HG03439 (cell line): ENCODE results near the gene WDR64.
"Not testable (repeated sequence)": the region's sequence is repeated elsewhere in the genome, so short reads cannot be mapped to it uniquely, and the experiment has no call there.

Source experiments
- ATAC-seq: cut with Tn5 transposase; IDR thresholded peaks from one replicate; pipeline ENCODE4 v1.9.1; 2021; ENCODE audit warnings: mild to moderate bottlenecking, moderate library complexity; ENCODE audit not compliant: unreplicated experiment

The WDR64 gene

DNA sequence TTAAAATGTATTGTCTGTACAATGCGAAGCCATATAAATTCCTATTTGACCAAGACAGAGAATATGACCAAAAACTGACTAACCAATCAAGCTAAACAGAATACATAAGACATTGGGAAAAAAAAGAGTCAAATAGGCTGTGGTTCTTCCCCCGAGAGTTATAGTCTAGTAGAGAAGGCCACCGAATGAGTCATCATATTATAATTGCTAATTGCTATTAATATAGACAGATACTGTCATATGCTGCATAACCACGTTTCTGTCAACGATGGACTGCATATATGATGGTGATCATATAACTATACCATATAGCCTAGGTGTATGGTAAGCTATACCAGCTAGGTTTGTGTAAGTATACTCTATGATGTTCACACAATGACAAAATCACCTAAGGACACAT, 82.5 kb downstream of the WDR64 start:
- no peak for ATAC-seq

DNA sequence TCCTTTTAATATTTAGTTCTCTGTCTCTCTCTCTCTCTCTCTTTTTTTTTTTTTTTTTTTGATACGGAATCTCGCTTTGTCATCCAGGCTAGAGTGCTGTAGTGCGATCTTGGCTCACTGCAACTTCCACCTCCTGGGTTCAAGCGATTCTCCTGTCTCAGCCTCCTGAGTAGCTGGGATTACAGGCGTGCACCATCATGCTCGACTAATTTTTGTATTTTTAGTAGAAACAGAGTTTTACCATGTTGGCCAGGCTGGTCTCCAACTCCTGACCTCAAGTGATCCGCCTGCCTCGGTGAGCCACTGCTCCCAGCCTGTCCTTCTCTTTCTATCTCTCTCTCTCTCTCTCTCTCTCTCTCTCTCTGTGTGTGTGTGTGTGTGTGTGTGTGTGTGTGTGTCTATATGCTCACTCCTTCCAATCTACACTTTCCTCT, 83.4 kb downstream of the WDR64 start:
- ATAC-seq, result not testable (repeated sequence)

DNA sequence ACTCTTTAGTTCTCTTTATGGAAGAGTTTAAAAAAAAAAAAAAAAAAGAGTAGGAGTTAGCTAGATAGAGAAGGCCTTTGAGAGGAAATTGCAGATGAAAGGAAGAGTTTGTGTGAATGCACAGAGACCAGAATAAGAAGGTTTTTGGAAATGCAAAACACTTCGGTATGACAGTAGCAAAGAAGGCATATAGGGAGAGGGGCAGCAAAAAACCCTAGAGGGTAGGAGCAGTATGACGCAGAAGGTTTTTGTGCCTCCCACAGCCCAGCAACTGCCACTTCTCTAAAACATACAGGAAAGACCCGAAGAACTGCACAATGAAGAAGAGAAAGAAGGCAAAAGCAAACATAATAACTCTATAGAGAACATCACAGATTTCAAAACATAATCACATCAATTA, 84.3 kb downstream of the WDR64 start:
- ATAC-seq, result no peak

DNA sequence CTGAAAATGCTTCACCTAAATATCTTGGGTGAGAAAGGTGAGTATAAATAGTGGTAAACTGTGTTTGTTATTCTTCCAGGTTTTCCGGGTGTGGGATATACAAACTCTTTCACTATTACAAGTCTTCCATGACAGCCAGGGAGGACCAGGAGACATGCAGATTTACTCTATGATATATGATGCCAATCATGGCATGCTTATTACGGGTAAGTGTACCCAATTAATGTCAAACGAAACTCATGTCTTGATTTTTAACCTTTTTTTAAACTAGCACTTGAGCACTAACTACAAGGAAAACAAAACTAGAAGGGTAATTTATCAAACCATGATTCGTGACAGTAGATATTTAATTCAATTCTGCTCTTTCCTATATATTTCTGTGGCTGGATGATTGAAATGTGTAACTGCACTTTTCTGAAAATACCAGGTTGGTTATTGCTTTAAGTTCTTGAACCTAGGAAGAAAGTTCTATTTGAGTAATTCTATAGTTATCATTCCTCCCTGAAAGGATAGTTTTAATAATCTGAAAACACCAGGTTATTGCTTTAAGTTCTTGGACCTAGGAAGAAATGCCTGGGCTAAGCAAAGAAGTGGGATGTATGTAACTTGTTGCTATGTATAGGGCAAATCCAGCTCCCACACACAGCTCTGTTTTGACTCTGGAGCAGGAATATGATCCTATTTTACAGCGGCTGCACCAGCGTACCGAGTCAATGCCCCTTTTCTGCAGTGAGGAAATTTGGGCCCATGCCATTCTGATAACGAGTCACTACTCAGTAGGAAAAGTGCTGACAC, 86.4 kb downstream of the WDR64 start:
- no peak for ATAC-seq

DNA sequence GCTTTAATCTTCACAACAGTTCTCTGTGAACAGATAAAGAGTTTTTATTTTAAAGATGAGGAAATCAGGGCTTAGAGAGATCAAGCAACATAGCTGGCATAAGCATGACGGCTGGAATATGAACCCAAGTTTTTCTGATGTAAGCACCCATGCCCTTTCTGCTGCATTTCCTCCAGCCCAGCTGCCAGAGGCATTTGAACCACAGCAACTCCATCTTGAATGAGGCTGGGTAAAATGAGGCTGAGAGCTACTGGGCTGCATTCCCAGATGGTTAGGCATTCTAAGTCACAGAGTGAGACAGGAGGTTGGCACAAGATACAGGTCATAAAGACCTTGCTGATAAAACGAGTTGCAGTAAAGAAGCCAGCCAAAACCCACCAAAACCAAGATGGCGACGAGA, 90.0 kb downstream of the WDR64 start:
- no peak for ATAC-seq

DNA sequence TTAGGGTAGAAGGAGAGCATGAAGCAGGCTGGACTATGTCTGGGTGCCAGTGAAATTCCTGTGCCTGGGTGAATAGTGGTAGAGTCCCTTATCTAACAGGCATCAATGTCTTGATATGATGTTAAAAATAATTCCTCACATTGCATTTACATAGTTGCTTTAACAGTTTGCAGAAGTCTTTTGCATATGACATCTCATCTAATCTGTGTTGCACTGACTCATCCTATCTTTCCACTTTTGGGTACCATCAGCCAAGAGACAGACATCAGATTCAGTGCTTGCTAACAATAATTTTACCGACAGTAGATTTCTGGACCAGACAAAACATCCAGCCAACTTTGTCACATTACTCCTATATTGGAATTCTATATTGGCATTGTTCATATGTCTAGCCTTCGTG, 92.5 kb downstream of the WDR64 start:
- no peak for ATAC-seq

DNA sequence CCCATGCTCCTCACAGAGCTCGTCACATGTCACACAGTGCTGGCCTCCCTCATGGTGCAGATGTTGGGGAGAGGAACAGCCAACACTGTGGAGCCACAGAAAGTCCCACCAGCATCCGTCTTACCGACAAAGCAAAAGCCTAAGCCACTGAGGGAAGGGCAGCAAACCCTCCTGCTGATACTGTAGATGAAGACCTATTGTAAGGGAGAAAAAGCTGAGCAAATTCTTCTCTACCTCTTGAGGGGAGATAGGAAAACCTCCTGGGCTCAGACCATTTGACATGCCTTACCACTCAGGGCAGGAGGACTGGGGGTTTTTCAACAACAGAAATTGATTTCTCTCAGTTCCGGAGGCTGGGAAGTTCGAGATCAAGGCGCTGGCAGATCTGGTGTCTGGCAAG, 95.9 kb downstream of the WDR64 start:
- no peak for ATAC-seq

DNA sequence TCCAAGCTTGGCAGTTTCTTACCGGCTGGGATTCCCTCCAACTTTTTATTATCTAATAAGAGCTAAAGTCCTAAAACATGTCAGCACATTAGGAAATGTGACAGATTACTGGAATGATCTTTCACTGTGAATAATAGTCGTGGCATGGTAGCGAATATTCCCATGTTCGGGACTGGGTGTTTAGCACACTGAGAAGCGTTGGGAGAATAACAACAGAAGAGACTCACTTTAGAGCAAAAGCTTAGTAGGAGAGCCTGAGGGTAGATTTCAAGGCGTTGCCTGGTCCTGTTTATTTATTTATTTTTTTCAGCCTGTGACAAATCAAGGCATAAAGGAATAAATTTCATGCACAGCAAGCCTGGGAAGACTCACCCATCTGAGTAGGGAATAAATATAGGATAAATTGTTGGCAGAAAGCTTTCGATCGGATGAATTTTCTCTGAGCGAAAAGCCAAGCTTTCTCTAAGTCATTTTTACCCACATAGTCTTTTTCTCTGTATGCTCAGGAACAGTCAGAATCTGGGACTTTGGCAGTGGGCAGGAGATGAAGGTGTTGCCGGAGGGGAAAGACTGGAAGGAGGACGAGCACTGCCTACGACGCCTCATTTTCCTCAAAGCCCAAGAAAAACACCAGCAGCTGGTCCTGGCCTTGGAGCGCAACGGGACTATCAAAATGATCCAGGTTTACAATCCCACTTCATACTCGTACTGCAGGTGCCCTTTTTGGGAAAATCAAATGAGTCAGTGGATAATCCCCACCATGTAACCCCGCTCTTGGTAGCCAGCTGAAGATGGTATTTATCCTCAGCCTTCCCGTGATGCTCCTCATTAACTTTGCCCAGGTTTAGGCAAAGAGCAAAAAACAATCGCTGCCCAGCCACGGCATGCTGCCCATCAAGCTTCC, 97.2 kb downstream of the WDR64 start:
- ATAC-seq, result no peak

DNA sequence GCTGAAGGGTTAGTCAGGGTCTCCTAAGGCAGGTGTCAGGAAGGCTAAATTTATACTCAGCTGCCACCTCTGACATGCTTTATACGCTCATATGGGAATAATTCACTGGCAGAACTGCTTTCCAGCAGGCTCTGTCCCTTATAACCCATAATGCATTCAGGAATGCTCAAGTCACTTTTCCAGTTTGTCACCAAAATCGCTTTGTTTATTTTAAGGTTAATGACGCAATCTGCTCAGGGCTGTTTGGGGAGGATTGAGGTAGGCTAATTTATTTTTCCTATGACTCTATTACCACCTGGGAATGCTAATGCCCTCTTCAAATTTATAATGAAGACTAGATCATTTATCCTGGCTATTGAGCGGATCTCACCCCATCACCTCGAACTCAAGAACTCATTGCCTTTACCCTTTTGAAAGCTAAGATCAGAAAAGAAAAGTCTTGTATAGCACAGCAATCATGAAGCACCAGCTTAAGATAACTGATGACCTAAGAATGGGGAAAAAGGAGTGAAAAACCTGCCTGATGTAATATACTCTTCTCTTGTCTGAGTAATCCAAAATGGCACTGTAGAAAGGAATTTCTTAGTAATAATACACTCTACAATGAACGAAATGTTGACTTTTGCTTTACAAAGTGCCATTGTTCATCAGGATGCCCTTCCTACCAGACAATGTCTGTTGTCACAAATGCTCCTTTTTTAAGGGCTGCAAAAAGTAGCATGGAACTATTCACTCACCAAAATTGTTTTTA, 98.0 kb downstream of the WDR64 start:
- no peak for ATAC-seq

DNA sequence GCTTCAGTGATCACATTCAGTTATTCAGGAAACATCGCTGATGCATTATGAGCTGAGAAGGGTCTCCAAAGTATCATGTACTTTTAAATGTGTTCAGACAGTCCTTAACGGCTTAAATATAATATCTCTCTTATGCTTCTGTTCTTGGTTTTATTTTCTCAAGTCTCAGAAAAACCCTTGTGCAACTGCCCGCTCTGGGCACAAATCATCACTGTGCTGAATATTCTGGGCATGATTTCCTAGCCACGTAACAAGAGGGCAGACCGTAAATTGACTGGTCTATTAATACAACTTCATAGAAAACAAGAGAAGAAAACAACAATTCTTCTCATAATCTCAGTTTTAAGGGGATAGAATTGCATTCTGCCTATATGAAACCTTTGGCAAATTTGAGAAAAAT, 99.4 kb downstream of the WDR64 start:
- ATAC-seq, result no peak

DNA sequence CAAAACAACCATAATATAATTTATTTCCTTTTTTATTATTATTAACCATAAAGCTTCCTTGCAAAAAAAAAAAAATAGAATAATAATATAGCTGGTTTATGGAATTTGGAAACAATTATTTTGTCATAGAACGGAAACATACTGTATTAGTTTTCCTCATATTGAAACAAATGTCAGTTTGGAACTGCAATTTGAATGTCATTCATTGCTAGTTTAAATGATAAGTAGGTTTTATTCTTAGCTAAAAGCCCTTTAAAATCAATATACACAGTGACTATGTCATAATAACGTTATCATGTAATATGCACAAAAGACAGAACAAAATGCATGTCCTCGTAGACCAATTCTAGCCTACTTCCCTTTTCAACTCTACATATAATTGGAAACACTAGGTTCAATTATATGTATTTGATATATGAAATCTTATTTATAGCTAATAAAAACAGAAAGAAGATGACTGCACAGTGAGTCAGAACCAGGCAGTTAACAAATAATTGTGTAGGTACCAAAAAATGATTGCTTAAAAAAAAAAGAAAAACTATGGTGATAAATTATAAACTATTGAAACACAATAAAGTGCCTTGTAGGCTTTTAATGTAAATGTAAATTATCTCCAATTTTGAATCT, 110.7 kb downstream of the WDR64 start:
- no peak for ATAC-seq

DNA sequence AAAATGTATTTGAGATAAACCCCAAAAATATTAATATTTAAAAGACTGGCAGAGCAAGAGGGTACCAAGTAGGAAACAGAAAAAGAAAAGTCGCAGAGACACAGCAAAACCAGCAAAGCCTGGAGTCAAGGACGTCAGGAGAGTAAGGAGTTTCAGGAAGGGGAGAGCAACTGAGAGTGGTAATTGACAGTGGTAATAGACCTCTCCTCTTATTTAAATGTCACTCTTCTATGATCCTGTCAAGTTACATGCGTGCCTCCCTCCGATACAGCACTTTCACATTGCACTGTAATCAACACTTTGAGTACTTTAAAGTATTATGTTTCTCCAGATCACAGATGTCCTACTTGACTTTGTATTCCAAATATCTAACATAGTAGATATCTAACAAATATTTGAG, 113.3 kb downstream of the WDR64 start:
- ATAC-seq, result no peak

DNA sequence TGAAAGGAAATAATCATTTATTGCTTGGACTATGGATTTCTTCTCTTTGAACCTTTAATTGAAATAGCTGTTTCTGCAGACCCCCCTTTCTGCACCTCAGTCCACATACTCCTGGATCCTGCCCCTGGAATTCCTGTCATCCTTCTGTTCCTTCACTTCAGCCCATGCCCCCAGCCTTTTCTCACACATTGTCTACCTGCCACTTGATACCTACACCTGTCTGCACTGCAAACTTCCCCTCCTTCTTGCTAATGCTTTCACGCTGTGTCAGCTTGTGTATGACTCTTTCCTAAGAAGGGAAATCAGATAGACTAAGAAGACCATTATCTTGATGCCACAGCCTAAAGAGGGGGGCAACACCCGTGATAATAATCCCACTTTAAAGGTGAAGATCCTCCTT, 115.7 kb downstream of the WDR64 start:
- no peak for ATAC-seq

DNA sequence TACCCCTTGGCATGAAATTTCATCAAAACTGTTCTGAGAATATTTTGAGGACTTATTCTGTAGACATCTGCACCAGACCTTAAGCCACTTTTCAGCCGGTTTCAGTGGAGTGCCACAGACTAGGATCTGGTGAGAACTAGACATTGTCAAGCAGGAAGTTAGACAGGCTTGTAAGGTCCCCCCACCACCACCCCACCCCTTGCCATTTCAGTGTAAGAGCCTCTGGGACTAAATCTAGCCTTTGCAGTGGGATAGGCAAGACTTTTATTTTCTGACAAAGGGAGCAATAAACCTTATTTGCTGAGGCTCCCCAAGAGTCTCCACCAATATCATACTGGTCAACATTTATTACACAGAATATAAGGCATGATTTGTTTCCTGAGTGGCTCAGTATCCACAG, 118.0 kb downstream of the WDR64 start:
- ATAC-seq, result no peak

DNA sequence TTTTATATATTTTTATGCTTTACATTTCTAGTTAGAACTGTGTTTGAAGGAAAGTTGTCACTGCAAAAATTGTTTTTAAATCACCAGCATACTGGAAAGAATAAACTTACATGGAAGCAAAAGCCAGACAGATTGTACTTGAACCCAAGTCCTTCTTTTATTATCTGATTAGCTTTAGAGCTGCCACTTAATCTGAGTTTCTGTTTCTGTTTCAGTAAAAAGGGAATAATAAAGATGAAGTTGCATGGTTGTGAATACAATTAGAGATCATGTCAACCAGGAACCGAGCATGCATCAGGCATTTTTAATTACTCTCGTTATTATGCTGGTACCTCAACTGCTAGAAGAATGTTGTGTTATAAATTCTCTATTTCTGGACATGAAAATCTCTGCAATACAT, 119.0 kb downstream of the WDR64 start:
- ATAC-seq, result no peak

DNA sequence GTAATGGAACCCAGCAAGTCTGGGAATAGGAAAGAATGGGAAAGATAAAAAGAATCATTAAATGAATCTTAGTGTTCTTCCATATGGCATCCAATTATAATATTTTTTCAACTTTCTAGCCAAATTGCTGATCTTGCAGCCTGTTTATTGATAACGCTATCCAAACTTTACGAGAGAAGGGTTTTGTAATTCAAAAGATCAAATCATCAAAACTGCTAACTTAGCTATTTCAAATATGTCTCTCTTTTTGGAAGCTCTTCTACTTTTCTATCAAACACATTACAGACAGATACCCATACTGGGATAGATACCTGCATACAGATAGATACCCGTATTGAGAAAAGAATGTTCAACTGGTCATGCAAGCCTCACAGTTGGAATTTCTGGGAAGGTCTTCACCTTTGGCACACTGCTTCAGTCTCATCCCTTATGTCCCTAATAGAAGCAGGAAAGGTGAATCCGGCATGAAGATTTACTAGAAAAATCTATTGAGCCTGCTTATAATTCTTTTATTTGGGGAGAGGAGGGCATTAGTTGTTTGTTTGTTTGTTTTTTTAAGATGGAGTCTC, 120.9 kb downstream of the WDR64 start:
- ATAC-seq, result no peak

DNA sequence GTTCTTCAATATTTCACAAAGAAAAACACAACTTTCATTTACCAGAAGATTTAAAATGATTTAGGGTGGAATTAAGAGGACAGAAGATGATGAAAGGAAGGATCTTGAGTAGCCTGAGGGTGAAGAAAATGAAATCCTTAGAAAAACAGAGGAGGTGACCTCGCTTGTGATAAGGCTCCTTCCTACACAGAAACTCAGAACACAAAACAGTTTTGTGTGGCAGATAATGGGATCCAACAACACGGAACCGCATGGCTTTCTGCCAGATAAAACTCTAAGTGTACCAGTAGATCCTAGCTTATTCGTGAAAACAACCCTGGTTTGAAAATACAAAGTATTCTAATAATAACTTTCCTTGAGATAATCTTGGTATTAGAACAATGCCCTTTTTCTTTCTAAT, 121.9 kb downstream of the WDR64 start:
- no peak for ATAC-seq

DNA sequence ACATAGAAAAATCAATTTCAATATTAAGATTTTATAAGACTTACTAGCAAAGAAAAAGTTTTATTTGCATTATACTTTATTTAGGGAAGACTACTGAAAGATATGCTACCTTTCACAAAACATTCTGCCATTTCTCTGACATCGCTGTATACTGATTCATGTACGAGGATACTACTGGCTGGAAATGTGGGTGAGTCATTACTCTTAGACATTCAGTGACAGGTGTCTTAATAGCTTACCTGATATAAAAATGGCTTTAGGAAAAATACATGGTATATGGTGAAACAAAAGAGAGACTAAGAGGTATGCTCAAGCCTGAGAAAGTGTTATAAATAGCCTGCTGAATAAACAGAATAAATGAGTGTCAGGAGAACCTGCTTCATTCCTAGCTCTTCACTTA, 122.9 kb downstream of the WDR64 start:
- no peak for ATAC-seq

DNA sequence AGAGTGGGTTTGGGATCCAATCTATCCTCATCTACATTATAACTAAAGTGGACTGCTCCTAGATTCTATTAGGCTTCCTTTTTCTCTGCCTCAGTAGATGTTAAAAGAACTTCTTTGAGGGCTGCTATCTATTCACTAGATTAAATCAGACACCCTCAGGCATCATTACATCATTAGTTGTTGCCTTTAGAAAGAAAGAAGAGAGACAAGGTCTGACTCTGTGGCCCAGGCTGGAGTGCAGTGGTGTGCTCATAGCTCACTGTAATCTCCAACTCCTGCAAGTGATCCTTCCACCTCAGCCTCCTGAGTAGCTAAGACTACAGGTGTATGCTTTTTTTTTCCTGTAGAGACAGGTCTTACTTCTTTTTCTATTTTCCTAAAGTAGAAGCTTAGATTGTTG, 124.8 kb downstream of the WDR64 start:
- no peak for ATAC-seq

DNA sequence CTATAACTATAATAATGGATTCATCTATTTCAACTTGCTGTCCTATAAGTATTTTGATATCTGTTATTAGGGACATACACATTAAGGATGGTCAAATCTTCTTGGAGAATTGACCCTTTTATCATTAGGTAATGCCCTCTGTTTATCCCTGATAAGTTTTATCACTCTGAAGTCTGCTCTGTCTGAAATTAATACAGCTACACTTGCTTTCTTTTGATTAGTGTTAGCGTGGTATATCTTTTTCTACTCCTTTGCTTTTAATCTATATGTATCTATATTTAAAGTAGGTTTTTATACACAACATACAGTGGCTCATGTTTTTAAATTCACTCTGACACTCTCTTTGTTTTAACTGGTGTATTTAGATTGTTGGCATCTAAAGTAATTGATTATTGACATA, 126.0 kb downstream of the WDR64 start:
- ATAC-seq, result no peak

DNA sequence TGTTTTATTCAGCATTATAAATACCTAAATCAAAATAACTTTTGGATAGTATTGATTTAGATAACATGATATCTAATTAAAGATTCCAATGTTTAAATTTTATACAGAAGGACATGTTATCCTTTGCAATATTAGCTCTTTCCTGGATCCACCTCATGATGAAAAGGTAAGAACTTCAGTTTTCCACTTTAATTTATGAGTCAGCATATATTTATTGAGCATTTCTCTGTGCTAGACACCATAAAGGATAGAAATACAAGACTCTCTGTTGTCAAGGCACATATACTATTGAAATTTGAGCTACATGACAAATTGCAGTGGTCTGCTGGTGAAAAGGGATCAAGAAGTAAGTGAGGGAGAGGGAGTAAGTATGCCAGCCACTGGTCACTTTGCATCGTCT, 127.8 kb downstream of the WDR64 start:
- ATAC-seq, result no peak
